Gastrocnemius medialis (tissue), 4 donors: ENCODE measurements around the gene PRELID3B.

ENCODE experiments used
- POLR2A ChIP-seq, 2 donors: fragments of 450-650 bp; IDR thresholded peaks; one replicate each; pipeline ENCODE4 v1.6.1; 2017; ENCODE audit warnings: antibody characterized with exemption in 2 of 2, mild to moderate bottlenecking in 2 of 2, moderate library complexity in 2 of 2
- TF ChIP-seq, protein P1 (sequence below), 5 experiments: fragments of 450-650 bp in 3 of 5; fragments of 200-600 bp in 2 of 5; sonication (generic) in 2 of 5; IDR thresholded peaks in 4 of 5; conservative IDR thresholded peaks in 1 of 5; 1 replicate in 4 of 5; 2 replicates in 1 of 5; pipeline ENCODE4 v1.5.1; 2016 to 2019; ENCODE audit warnings: antibody characterized with exemption in 5 of 5, mild to moderate bottlenecking in 3 of 5, moderate library complexity in 3 of 5

DNA sequence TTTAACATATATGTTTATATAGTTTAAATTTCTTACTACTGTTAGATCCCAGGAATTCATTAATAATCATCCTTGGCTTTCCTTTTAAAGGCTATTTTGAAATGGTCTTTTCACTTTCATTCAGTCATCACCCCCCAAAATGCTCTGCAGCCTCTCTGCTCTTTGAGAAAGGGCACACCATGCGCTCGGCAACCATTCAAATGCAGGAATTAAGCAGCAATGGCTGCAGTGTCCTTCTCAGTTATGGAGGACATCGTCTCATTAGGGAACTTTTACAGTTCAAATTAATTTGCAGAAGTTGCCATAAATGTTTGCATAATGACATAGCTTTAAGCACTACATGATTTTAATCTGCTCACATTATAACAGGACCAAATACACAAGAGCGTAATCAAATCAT is 17.1 kb downstream of the PRELID3B start:
- TF ChIP-seq, protein P1, sequence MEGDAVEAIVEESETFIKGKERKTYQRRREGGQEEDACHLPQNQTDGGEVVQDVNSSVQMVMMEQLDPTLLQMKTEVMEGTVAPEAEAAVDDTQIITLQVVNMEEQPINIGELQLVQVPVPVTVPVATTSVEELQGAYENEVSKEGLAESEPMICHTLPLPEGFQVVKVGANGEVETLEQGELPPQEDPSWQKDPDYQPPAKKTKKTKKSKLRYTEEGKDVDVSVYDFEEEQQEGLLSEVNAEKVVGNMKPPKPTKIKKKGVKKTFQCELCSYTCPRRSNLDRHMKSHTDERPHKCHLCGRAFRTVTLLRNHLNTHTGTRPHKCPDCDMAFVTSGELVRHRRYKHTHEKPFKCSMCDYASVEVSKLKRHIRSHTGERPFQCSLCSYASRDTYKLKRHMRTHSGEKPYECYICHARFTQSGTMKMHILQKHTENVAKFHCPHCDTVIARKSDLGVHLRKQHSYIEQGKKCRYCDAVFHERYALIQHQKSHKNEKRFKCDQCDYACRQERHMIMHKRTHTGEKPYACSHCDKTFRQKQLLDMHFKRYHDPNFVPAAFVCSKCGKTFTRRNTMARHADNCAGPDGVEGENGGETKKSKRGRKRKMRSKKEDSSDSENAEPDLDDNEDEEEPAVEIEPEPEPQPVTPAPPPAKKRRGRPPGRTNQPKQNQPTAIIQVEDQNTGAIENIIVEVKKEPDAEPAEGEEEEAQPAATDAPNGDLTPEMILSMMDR (IDR thresholded peaks at IDR 0.05 in 4 of 5, conservative IDR thresholded peaks at IDR 0.05 in 1 of 5), result no peak
- no peak for TF ChIP-seq POLR2A (IDR thresholded peaks at IDR 0.05)
